Inflammatory macrophage (primary cell): ENCODE data around the gene OVAAL.
"Not testable (repeated sequence)": the region's sequence is repeated elsewhere in the genome, so short reads cannot be mapped to it uniquely, and the experiment has no call there.

Experiments used
- DNase-seq, 2 donors: peaks; one replicate each; pipeline ENCODE4 v3.0.0-alpha.2; 2020 to 2022

The OVAAL gene

GRCh38 chr1:180540697-180541594, 17.8 kb upstream of the OVAAL start:
- no peak for DNase-seq

- DNase-seq = no peak
Observed at GRCh38 chr1:180542113-180542837, 16.5 kb upstream of the OVAAL start.

GRCh38 chr1:180542838-180543145, 16.0 kb upstream of the OVAAL start:
- DNase-seq = no peak

DNA sequence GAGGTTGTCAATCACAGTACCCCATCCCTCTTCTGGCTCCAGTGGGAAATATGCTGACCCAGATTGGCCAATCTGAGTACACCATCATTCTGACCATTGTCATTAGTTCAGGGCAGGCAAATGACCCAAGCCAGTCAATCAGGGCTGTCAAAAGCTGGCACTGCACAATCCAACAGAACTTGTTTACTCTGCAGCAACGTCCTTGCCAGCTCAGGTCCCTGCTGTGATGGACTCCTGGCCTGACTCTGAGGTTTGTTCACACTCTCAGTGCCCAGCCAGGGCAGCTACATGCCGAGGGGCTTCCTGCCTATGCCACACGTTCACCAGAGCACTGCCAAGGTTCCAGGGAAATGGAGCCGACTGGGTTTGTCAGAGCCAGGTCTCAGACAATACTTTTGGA, 14.7 kb upstream of the OVAAL start:
- DNase-seq = no peak

- no peak for DNase-seq
Observed at GRCh38 chr1:180545991-180546390, 12.8 kb upstream of the OVAAL start.

DNA sequence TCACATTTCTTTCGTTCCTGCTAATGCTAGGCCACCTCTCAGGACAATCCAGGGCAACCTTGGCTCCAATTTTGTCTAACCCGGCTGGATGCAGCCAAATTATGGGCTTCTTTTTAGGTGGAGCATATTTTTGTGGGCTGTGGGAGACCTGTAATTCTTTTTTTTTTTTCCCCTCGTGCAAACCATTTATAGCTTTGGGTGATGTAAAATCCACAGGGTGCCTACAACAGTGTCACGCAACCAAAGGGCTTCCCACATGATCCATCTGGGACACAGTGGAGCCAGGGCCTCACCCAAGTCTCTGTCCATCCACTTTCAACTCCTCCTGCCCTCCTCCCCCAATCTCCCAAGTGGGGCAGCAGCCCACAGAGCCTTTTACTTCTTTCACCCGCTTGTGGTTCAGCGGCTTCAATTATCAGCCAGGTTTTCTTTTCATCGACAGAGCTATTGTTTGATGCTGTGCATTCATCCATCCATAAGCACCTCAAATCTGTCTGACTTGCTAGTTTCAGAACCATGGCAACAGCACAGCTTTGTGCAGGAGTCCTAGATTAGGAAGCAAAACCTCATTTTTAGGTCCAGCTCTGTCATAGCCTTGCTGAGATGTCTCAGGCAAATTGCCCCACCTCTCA, 10.0 kb upstream of the OVAAL start:
- DNase-seq = no peak

DNA sequence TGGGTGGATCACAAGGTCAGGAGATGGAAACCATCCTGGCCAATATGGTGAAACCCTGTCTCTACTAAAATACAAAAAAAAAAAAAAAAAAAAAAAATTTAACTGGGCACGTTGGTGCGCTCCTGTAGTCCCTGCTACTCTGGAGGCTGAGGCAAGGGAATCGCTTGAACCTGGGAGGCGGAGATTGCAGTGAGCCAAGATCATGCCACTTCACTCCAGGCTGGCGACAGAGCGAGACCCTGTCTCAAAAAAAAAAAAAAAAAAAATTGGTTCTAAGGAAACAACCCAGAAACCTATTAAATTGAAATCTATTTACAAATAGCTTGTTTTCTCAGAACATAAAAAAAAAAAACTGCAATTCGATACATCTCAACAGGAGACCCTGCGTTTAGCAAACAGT, 9.0 kb upstream of the OVAAL start:
- not testable (repeated sequence) for DNase-seq

- no peak for DNase-seq
Observed at GRCh38 chr1:180550241-180550640, 8.5 kb upstream of the OVAAL start.

DNA sequence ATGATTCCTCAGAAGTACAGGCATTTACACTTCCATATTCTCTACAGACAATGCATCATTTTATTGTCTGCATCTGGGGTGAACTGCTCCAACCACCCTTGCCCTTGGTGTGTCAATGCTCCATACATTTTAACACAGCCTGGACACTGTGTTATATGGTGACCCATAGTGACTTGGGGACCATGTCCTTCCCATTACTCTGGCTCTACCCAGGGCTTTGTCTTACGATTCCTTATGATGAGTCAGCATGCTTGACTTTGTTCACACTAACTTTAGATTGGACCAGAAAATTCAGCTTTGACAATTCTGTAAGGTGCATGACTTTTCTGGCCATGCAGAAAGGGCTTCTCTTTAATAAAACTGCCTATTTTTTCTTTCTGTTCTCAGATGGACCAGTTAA, 6.8 kb upstream of the OVAAL start:
- no peak for DNase-seq

DNA sequence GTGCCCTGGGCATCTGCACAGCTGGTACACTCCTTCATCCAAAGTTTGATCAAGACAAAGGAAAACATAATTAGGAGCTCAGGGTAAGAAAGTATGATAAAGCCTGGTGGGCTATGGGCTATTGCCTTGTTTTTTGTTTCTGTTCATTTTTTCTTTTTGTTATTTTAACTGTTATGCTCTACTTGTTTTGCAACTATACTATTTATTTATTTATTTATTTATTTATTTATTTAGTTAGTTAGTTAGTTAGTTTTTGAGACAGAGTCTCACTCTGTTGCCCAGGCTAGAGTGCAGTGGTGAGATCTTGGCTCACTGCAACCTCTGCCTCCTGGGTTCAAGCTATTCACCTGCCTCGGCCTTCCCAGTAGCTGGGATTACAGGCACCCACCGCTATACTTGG, 5.7 kb upstream of the OVAAL start:
- not testable (repeated sequence) for DNase-seq

- no peak for DNase-seq
Observed at GRCh38 chr1:180555411-180555810, 3.4 kb upstream of the OVAAL start.

- no peak for DNase-seq
Observed at GRCh38 chr1:180560200-180560867, 1.6 kb downstream of the OVAAL start.

GRCh38 chr1:180560868-180561600, 2.3 kb downstream of the OVAAL start:
- DNase-seq = no peak

GRCh38 chr1:180562640-180563025, 3.9 kb downstream of the OVAAL start:
- DNase-seq = no peak

GRCh38 chr1:180563026-180563827, 4.5 kb downstream of the OVAAL start:
- no peak for DNase-seq

GRCh38 chr1:180565121-180565871, 6.5 kb downstream of the OVAAL start:
- no peak for DNase-seq

- no peak for DNase-seq
Observed at GRCh38 chr1:180566026-180566425, 7.3 kb downstream of the OVAAL start.

GRCh38 chr1:180566495-180566894, 7.7 kb downstream of the OVAAL start:
- DNase-seq = no peak

DNA sequence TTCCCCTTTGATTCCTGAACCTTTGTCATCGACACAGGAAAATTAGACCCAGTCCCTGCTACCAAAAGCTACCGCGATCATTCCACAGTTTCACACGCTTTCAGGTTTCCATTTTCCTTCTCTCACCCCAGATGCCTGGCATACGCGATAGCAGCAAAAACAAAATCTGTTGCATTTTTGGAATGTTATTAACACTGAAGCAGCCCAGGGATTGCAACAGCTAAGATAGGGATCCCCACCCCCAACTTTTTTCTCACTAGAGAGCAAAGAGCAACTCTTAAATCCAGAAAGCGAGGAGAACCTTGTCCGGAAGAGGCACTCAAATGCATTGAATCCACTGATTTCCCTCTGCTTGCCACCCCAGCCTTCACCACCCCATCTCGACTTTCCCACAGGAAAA, 8.9 kb downstream of the OVAAL start:
- no peak for DNase-seq

- no peak for DNase-seq
Observed at GRCh38 chr1:180568184-180568583, 9.4 kb downstream of the OVAAL start.
